Heart left ventricle (tissue), 13 donors: ENCODE results near the gene NECTIN2.

ENCODE experiments used
- CTCF ChIP-seq, 12 donors: fragments of 200-600 bp; sonication (generic) in 4 of 12; IDR thresholded peaks; one replicate each; pipeline versions ENCODE4 v1.5.0 to v1.8.0; 2018 to 2022; ENCODE audit warnings: antibody characterized with exemption in 12 of 12, mild to moderate bottlenecking in 5 of 12
- POLR2A ChIP-seq, 2 donors: fragments of 450-650 bp; IDR thresholded peaks; one replicate each; pipeline ENCODE4 v1.6.1; 2017; ENCODE audit warnings: antibody characterized with exemption in 2 of 2, mild to moderate bottlenecking in 2 of 2, moderate library complexity in 2 of 2
- donor health status: ischemic (EF 13 %, LVEDD 7.1; RV severe dilation, severe dysfunction).
- donor health status: DM: no; HTN: yes; CAD: no.
- donor health status: DM: no; HTN: no; CAD: no.
- donor health status: ischemic (EF 25% LVEDD 6.9; RV normal size, moderate dysfunction).
- donor health status: ischemic (EF 25% LVEDD 5.7; RV mildly dilated, moderate dysfunction).
- donor health status: ischemic (EF 35%, LVEDD 5.7; RV mildly dilated, moderate dysfunction).
- donor health status: nonischemic (EF 11% LVEDD 7.7; RV severe dilation, severe dysfunction).
- donor health status: DM: yes; HTN: yes; CAD: no.
- donor health status: PGD.
- donor health status: ischemic (EF 29% LVEDD 5.4; RV normal size, mild dysfunction).
- donor health status: nonischemic (EF 23%, LVEDD 6.1; RV moderate dilation, normal function).

- TF ChIP-seq CTCF (IDR thresholded peaks at IDR 0.05) (no peak), POLR2A (IDR thresholded peaks at IDR 0.05) (no peak)
Observed at GRCh38 chr19:44865196-44865767, 19.2 kb downstream of the NECTIN2 start.
